B cell (primary cell): ENCODE results near the gene MYMX.

Experiments used
- CTCF ChIP-seq: fragments of 200-600 bp; IDR thresholded peaks from one replicate; pipeline ENCODE4 v1.8.0; 2022; ENCODE audit warnings: antibody characterized with exemption, mild to moderate bottlenecking
- EZH2 ChIP-seq: IDR thresholded peaks from 2 replicates; pipeline ENCODE4 v1.6.1; 2012; ENCODE audit warnings: borderline replicate concordance, low read depth, mild to moderate bottlenecking, moderate library complexity, low read length; ENCODE audit not compliant: insufficient read depth, poor library complexity, severe bottlenecking

GRCh38 chr6:44194326-44194725, 22.4 kb upstream of the MYMX start:
- TF ChIP-seq CTCF (no peak), EZH2 (no peak)
